HCT116 (cell line): ENCODE data around the gene ETHE1. TPM values are rescaled to one million over a fixed set of nuclear protein-coding genes. Genes with fewer than 3 reads are reported as not detected.

Source experiments
- ATAC-seq: fragments of 200-7000 bp; cut with Tn5 transposase; 2 replicates; pipeline ENCODE4 v1.9.1; 2020; ENCODE audit warnings: mild to moderate bottlenecking, moderate library complexity
- BruUV-seq: library from RNA; stranded (reverse); fragments of 400-500 nt; replicated peaks from 2 replicates; lab custom pipeline; 2021; lab: Mats Ljungman, UMichigan
- CTCF ChIA-PET: fragments of 300-600 bp; sonication (Branson Sonifier 250); formaldehyde crosslinking; loops from one replicate; lab custom pipeline; 2021; ENCODE audit warnings: antibody characterized with exemption; lab: Charles Lee
- POLR2A ChIA-PET: fragments of 300-600, 350-600 bp; sonication (Branson Sonifier 250); formaldehyde crosslinking; loops from one replicate; lab custom pipeline; 2021; ENCODE audit warnings: antibody characterized with exemption; lab: Charles Lee
- RAD21 ChIA-PET, 2 experiments: fragments of 300-600 bp; sonication (Branson Sonifier 250); formaldehyde crosslinking; loops; one replicate each; lab custom pipeline; 2023; ENCODE audit warnings: low total read pairs in 2 of 2; ENCODE audit not compliant: uncharacterized antibody in 2 of 2, unreplicated experiment in 2 of 2, low non-redundant PET in 1 of 2; lab: Charles Lee
- DNase-seq: peaks from one replicate; pipeline ENCODE4 v3.0.0-alpha.2; 2010; ENCODE audit warnings: low read depth, low spot score
- H2AFZ ChIP-seq: fragments of 200-600 bp; shearing (Covaris generic), sonication (generic); 2 replicates; pipeline ENCODE4 v1.6.1; 2017; ENCODE audit warnings: low read depth, mixed run types, mixed read lengths, antibody characterized with exemption, low read length; ENCODE audit not compliant: poor library complexity, severe bottlenecking
- H3K27ac ChIP-seq: 2 replicates; pipeline ENCODE4 v1.5.1; 2012; ENCODE audit warnings: low read depth, low read length
- H3K27me3 ChIP-seq: fragments of 200-600 bp; sonication (generic); 2 replicates; pipeline ENCODE4 v1.6.1; 2016; ENCODE audit warnings: mixed run types, low read length, mixed read lengths; ENCODE audit not compliant: insufficient read depth
- H3K36me3 ChIP-seq, 2 experiments: fragments of 200-500 bp in 1 of 2; fragments of 200-600 bp in 1 of 2; sonication (Bioruptor generic) in 1 of 2; sonication (generic) in 1 of 2; 2 replicates each; pipeline versions ENCODE4 v1.5.1 to v1.6.1; 2014 to 2016; ENCODE audit warnings: low read length in 2 of 2, inconsistent platforms in 1 of 2, mixed read lengths in 1 of 2, mixed run types in 1 of 2; ENCODE audit not compliant: insufficient read depth in 2 of 2, control insufficient read depth in 1 of 2
- H3K4me1 ChIP-seq, 2 experiments: fragments of 200-600 bp in 1 of 2; sonication (generic) in 1 of 2; 2 replicates each; pipeline versions ENCODE4 v1.5.1 to v1.6.1; 2012 to 2017; ENCODE audit warnings: low read length in 2 of 2, inconsistent platforms in 1 of 2, mild to moderate bottlenecking in 1 of 2, mixed read lengths in 1 of 2, mixed run types in 1 of 2, moderate library complexity in 1 of 2; ENCODE audit not compliant: insufficient read depth in 2 of 2, control insufficient read depth in 1 of 2
- H3K4me2 ChIP-seq: fragments of 200-600 bp; sonication (generic); 2 replicates; pipeline ENCODE4 v1.6.1; 2017; ENCODE audit warnings: mixed run types, low read length, mixed read lengths
- H3K4me3 ChIP-seq, 2 experiments: fragments of 200-600 bp in 1 of 2; sonication (generic) in 1 of 2; replicated peaks in 1 of 2; 2 replicates each; pipeline ENCODE4 v1.5.1; 2011 to 2016; ENCODE audit warnings: low read length in 2 of 2, control low read depth in 1 of 2, low read depth in 1 of 2, mild to moderate bottlenecking in 1 of 2, mixed read lengths in 1 of 2, mixed run types in 1 of 2
- H3K79me2 ChIP-seq: fragments of 200-600 bp; sonication (generic); 2 replicates; pipeline ENCODE4 v1.6.1; 2017; ENCODE audit warnings: mild to moderate bottlenecking, mixed run types, low read length, moderate library complexity, mixed read lengths; ENCODE audit not compliant: insufficient read depth
- H3K9ac ChIP-seq: fragments of 200-600 bp; sonication (generic); 2 replicates; pipeline ENCODE4 v1.6.1; 2016; ENCODE audit warnings: low read length, mixed read lengths
- H3K9me2 ChIP-seq: fragments of 200-600 bp; sonication (generic), shearing (Covaris generic); 2 replicates; pipeline ENCODE4 v1.6.1; 2017; ENCODE audit warnings: mixed run types, mild to moderate bottlenecking, moderate library complexity; ENCODE audit not compliant: insufficient read depth
- H3K9me3 ChIP-seq, 2 experiments: fragments of 200-500 bp in 1 of 2; fragments of 200-600 bp in 1 of 2; sonication (Bioruptor generic) in 1 of 2; sonication (generic) in 1 of 2; 2 replicates each; pipeline ENCODE4 v1.6.1; 2014 to 2017; ENCODE audit warnings: low read length in 2 of 2, mixed read lengths in 2 of 2, inconsistent platforms in 1 of 2, low read depth in 1 of 2, mild to moderate bottlenecking in 1 of 2, mixed run types in 1 of 2, moderate library complexity in 1 of 2; ENCODE audit not compliant: control insufficient read depth in 1 of 2, insufficient read depth in 1 of 2
- H4K20me1 ChIP-seq: fragments of 200-600 bp; sonication (generic), shearing (Covaris generic); 2 replicates; pipeline ENCODE4 v1.6.1; 2017; ENCODE audit warnings: mixed run types, mild to moderate bottlenecking, moderate library complexity; ENCODE audit not compliant: insufficient read depth
- ATF3 ChIP-seq: IDR thresholded peaks from 2 replicates; pipeline ENCODE4 v1.6.1; 2012
- CBX3 ChIP-seq: IDR thresholded peaks from 2 replicates; pipeline ENCODE4 v1.6.1; 2012; ENCODE audit warnings: low read depth
- CTCF ChIP-seq, 3 experiments: fragments of 200-600 bp in 1 of 3; sonication (generic) in 1 of 3; IDR thresholded peaks in 2 of 3; conservative IDR thresholded peaks in 1 of 3; 2 replicates each; pipeline ENCODE4 v1.5.1; 2012 to 2017; ENCODE audit warnings: low read depth in 2 of 3, low read length in 2 of 3, antibody characterized with exemption in 1 of 3, borderline replicate concordance in 1 of 3, control low read depth in 1 of 3, mild to moderate bottlenecking in 1 of 3, mixed read lengths in 1 of 3, mixed run types in 1 of 3, moderate library complexity in 1 of 3; ENCODE audit not compliant: insufficient read depth in 1 of 3
- EGR1 ChIP-seq: IDR thresholded peaks from 2 replicates; pipeline ENCODE4 v1.6.1; 2012; ENCODE audit warnings: low read depth
- ELF1 ChIP-seq: IDR thresholded peaks from 2 replicates; pipeline ENCODE4 v1.6.1; 2012; ENCODE audit warnings: low read depth, borderline replicate concordance
- EZH2 ChIP-seq: fragments of 200-600 bp; sonication (generic); IDR thresholded peaks from 2 replicates; pipeline ENCODE4 v1.6.1; 2017; ENCODE audit warnings: antibody characterized with exemption, mixed run types
- FOSL1 ChIP-seq: IDR thresholded peaks from 2 replicates; pipeline ENCODE4 v1.6.1; 2012; ENCODE audit warnings: low read depth
- POLR2A ChIP-seq: IDR thresholded peaks from 2 replicates; pipeline ENCODE4 v1.7.0; 2011; ENCODE audit warnings: borderline replicate concordance; ENCODE audit not compliant: insufficient read depth, insufficient read length; ENCODE audit errors: extremely low read depth
- RAD21 ChIP-seq: IDR thresholded peaks from 2 replicates; pipeline ENCODE4 v1.6.1; 2012; ENCODE audit warnings: low read depth, mild to moderate bottlenecking
- SIN3A ChIP-seq: IDR thresholded peaks from 2 replicates; pipeline ENCODE4 v1.6.1; 2012; ENCODE audit warnings: low read depth
- TCF7L2 ChIP-seq: IDR thresholded peaks from 2 replicates; pipeline ENCODE4 v1.7.0; 2011; ENCODE audit warnings: borderline replicate concordance, inconsistent platforms; ENCODE audit not compliant: insufficient read depth, insufficient read length; ENCODE audit errors: extremely low read depth
- YY1 ChIP-seq: IDR thresholded peaks from 2 replicates; pipeline ENCODE4 v1.6.1; 2011; ENCODE audit warnings: low read length, low read depth, moderate library complexity, mild to moderate bottlenecking; ENCODE audit not compliant: insufficient replicate concordance; ENCODE audit errors: extremely low read depth
- ZFX ChIP-seq: fragments of 450-650 bp; IDR thresholded peaks from 2 replicates; pipeline ENCODE4 v1.6.1; 2017
- ZNF274 ChIP-seq: fragments of 200-500 bp; sonication (Bioruptor generic); IDR thresholded peaks from 2 replicates; pipeline ENCODE4 v1.6.1; 2014; ENCODE audit warnings: mild to moderate bottlenecking, low read depth, low read length, inconsistent platforms
- intact Hi-C: fragments of 100-400 bp; cut with micrococcal nuclease; formaldehyde crosslinking; loops from 2 replicates; pipeline ENCODE4 v1.10.0; 2022
- total RNA-seq: library from RNA; stranded (reverse); gene quantifications from one replicate; pipeline ENCODE4 v1.2.1, GENCODE V29; 2021; ENCODE audit not compliant: unreplicated experiment
- TF ChIP-seq, protein P1 (sequence below): IDR thresholded peaks from 2 replicates; pipeline ENCODE4 v1.6.1; 2012
- TF ChIP-seq, protein P2 (sequence below): IDR thresholded peaks from 2 replicates; pipeline ENCODE4 v1.6.1; 2011; ENCODE audit warnings: mild to moderate bottlenecking, low read length, moderate library complexity; ENCODE audit not compliant: insufficient replicate concordance; ENCODE audit errors: extremely low read depth

Gene ETHE1
- total RNA-seq, 1 experiment from 2014 or later, result 64.3 TPM

GRCh38 chr19:43540381-43540780 lies 13.4 kb upstream of the ETHE1 start:
- no TSS peak for BruUV-seq
- Histone ChIP-seq H4K20me1 (no peaks in the 10 kb centered on the region), H3K9me2 (no peaks in the 10 kb centered on the region), H3K27me3 (no peaks in the 10 kb centered on the region), H2AFZ (no peak overlapping the region), H3K9ac (no peak overlapping the region), H3K79me2 (no peaks in the 10 kb centered on the region), H3K4me3 (no peak overlapping the region), H3K36me3 (peaks cover 3 to 14% of the 10 kb centered on the region in 2 experiments; a peak in 3 of 4 replicates), H3K4me1 (no peaks in the 10 kb centered on the region), H3K9me3 (no peaks in the 10 kb centered on the region), H3K4me2 (no peak overlapping the region), H3K27ac (no peak overlapping the region)
- ChIA-PET POLR2A (no interaction called here), RAD21 (no interaction called here), CTCF (no interaction called here)
- TF ChIP-seq ATF3 (no peak), FOSL1 (no peak), ZNF274 (no peak), POLR2A (no peak), ELF1 (no peak), RAD21 (no peak), YY1 (no peak), ZFX (no peak), CBX3 (no peak), EGR1 (no peak), EZH2 (no peak), TCF7L2 (no peak), CTCF (IDR thresholded peaks at IDR 0.05 in 2 of 3, conservative IDR thresholded peaks at IDR 0.05 in 1 of 3; ENCODE audit: borderline replicate concordance in 1 of 3, insufficient read depth in 1 of 3, low read depth in 2 of 3, low read length in 2 of 3) (no peak), SIN3A (no peak)
- TF ChIP-seq, protein P1, sequence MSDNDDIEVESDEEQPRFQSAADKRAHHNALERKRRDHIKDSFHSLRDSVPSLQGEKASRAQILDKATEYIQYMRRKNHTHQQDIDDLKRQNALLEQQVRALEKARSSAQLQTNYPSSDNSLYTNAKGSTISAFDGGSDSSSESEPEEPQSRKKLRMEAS, result no peak
- TF ChIP-seq, protein P2, sequence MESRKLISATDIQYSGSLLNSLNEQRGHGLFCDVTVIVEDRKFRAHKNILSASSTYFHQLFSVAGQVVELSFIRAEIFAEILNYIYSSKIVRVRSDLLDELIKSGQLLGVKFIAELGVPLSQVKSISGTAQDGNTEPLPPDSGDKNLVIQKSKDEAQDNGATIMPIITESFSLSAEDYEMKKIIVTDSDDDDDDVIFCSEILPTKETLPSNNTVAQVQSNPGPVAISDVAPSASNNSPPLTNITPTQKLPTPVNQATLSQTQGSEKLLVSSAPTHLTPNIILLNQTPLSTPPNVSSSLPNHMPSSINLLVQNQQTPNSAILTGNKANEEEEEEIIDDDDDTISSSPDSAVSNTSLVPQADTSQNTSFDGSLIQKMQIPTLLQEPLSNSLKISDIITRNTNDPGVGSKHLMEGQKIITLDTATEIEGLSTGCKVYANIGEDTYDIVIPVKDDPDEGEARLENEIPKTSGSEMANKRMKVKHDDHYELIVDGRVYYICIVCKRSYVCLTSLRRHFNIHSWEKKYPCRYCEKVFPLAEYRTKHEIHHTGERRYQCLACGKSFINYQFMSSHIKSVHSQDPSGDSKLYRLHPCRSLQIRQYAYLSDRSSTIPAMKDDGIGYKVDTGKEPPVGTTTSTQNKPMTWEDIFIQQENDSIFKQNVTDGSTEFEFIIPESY, result no peak
- intact Hi-C loops, result no loop called here
- ATAC-seq, result no peak
- DNase-seq, result no peak
